CD4-positive, alpha-beta T cell (primary cell): ENCODE results near the gene GPR65. TPM values are rescaled to one million over a fixed set of nuclear protein-coding genes. Genes with fewer than 3 reads are reported as not detected.

Experiments used
- ATAC-seq: fragments of 200-7000 bp; cut with Tn5 transposase; one replicate; pipeline ENCODE4 v1.10.0; 2022; ENCODE audit warnings: mild to moderate bottlenecking; ENCODE audit not compliant: poor library complexity
- CTCF ChIA-PET: fragments of 350-600 bp; sonication (Branson Sonifier 250); formaldehyde crosslinking; loops from one replicate; lab custom pipeline; 2021; ENCODE audit warnings: antibody characterized with exemption, inconsistent platforms; lab: Charles Lee
- POLR2A ChIA-PET: fragments of 350-600 bp; sonication (Branson Sonifier 250); formaldehyde crosslinking; loops from one replicate; lab custom pipeline; 2021; ENCODE audit warnings: antibody characterized with exemption, inconsistent platforms; lab: Charles Lee
- DNase-seq, 14 experiments: peaks; one replicate each; pipeline ENCODE4 v3.0.0-alpha.2; 2013 to 2020; ENCODE audit warnings: mixed read lengths in 2 of 14
- H3K27ac ChIP-seq, 2 donors: one replicate each; pipeline versions ENCODE4 v1.5.1 to v1.7.0; 2013; ENCODE audit warnings: low read length in 2 of 2, low read depth in 1 of 2, mild to moderate bottlenecking in 1 of 2
- H3K27me3 ChIP-seq, 2 experiments: 1 replicate in 1 of 2; 2 replicates in 1 of 2; pipeline versions ENCODE4 v1.6.1 to v1.7.0; 2013; ENCODE audit warnings: low read length in 2 of 2, control low read depth in 1 of 2, mild to moderate bottlenecking in 1 of 2, moderate library complexity in 1 of 2; ENCODE audit not compliant: insufficient read depth in 2 of 2, control insufficient read depth in 1 of 2
- H3K36me3 ChIP-seq: one replicate; pipeline ENCODE4 v1.6.1; 2013; ENCODE audit warnings: low read length, control low read depth; ENCODE audit not compliant: insufficient read depth
- H3K4me1 ChIP-seq: one replicate; pipeline ENCODE4 v1.6.1; 2013; ENCODE audit warnings: low read length, control low read depth; ENCODE audit not compliant: insufficient read depth
- H3K4me3 ChIP-seq: one replicate; pipeline ENCODE4 v1.5.1; 2013; ENCODE audit warnings: mild to moderate bottlenecking, low read length, moderate library complexity
- H3K9me3 ChIP-seq, 2 experiments: 1 replicate in 1 of 2; 2 replicates in 1 of 2; pipeline versions ENCODE4 v1.6.1 to v1.7.0; 2013; ENCODE audit warnings: low read length in 2 of 2, mild to moderate bottlenecking in 2 of 2, control low read depth in 1 of 2, moderate library complexity in 1 of 2; ENCODE audit not compliant: control insufficient read depth in 1 of 2, insufficient read depth in 1 of 2
- H3K27ac Mint-ChIP-seq: one replicate; pipeline ENCODE4 v1.8.0; 2020; ENCODE audit warnings: mixed read lengths
- H3K27me3 Mint-ChIP-seq: one replicate; pipeline ENCODE4 v1.8.0; 2021; ENCODE audit warnings: mixed read lengths
- H3K36me3 Mint-ChIP-seq: one replicate; pipeline ENCODE4 v1.8.0; 2021; ENCODE audit warnings: low read depth, mixed read lengths
- H3K4me1 Mint-ChIP-seq: one replicate; pipeline ENCODE4 v1.8.0; 2021; ENCODE audit warnings: low read depth, mixed read lengths
- H3K4me3 Mint-ChIP-seq: one replicate; pipeline ENCODE4 v1.8.0; 2020; ENCODE audit warnings: mild to moderate bottlenecking, mixed read lengths
- H3K9me3 Mint-ChIP-seq: one replicate; pipeline ENCODE4 v1.8.0; 2020; ENCODE audit warnings: mixed read lengths
- CTCF ChIP-seq: fragments of 200-600 bp; IDR thresholded peaks from one replicate; pipeline ENCODE4 v1.8.0; 2022; ENCODE audit warnings: antibody characterized with exemption, mild to moderate bottlenecking
- intact Hi-C, 2 experiments: fragments of 100-400 bp; cut with DNase I in 1 of 2; cut with micrococcal nuclease in 1 of 2; formaldehyde crosslinking; loops; one replicate each; pipeline versions ENCODE4 v1.15.1 to v1.9.0; 2023 to 2025; cut with DNase I, micrococcal nuclease
- total RNA-seq, 174 experiments: library from RNA in 2 of 174; stranded (reverse) in 2 of 174; gene quantifications; one replicate each; pipeline ENCODE4 v1.2.3 and lab custom pipeline; 2021 to 2026

GPR65 gene
- total RNA-seq, 2 experiments from 2014 or later, result 10.5 to 10.7 TPM

- no peak for ATAC-seq
- Mint-ChIP-seq H3K9me3 (peaks cover 3% of the 10 kb centered on the region), H3K36me3 (no peaks in the 10 kb centered on the region), H3K27me3 (no peaks in the 10 kb centered on the region), H3K4me3 (no peak overlapping the region), H3K4me1 (peaks cover 7% of the 10 kb centered on the region), H3K27ac (no peak overlapping the region)
- ChIA-PET POLR2A (no interaction called here), CTCF (no interaction called here)
- H3K27me3 ChIP-seq, result no peaks in the 10 kb centered on the region
- H3K9me3 ChIP-seq, result no peaks in the 10 kb centered on the region
- no peaks in the 10 kb centered on the region for H3K36me3 ChIP-seq
- DNase-seq, result no peak
- intact Hi-C loops, result no loop called here
- no peaks in the 10 kb centered on the region for H3K4me1 ChIP-seq
- no peak for TF ChIP-seq CTCF
- H3K27ac ChIP-seq, result no peak overlapping the region
- no peak overlapping the region for H3K4me3 ChIP-seq
These were observed 43.4 kb downstream of the GPR65 start for GRCh38 chr14:88048351-88048750.

GRCh38 chr14:88049266-88049665 lies 44.3 kb downstream of the GPR65 start:
- no peaks in the 10 kb centered on the region for H3K9me3 ChIP-seq
- Mint-ChIP-seq H3K27ac (no peak overlapping the region), H3K27me3 (no peaks in the 10 kb centered on the region), H3K36me3 (no peaks in the 10 kb centered on the region), H3K9me3 (peaks cover 5% of the 10 kb centered on the region), H3K4me1 (peaks cover 7% of the 10 kb centered on the region), H3K4me3 (no peak overlapping the region)
- H3K27ac ChIP-seq, result no peak overlapping the region
- ChIA-PET POLR2A (no interaction called here), CTCF (interaction anchor here (1.0 kb wide), 1 partner anchor 15 kb away, joined by 3 read pairs; no protein-coding TSS in a partner anchor)
- no peaks in the 10 kb centered on the region for H3K4me1 ChIP-seq
- TF ChIP-seq CTCF, result no peak
- no peak overlapping the region for H3K4me3 ChIP-seq
- DNase-seq, result peak in 1 of 14 experiments; percentile 18
- ATAC-seq, result no peak
- H3K27me3 ChIP-seq, result no peaks in the 10 kb centered on the region
- no peaks in the 10 kb centered on the region for H3K36me3 ChIP-seq
- intact Hi-C loops, result no loop called here

- no peak overlapping the region for H3K4me3 ChIP-seq
- POLR2A ChIA-PET, result no interaction called here
- H3K27ac ChIP-seq, result no peak overlapping the region
- DNase-seq (no peak), ATAC-seq (no peak)
- H3K27me3 ChIP-seq, result no peaks in the 10 kb centered on the region
- H3K27me3 Mint-ChIP-seq, result no peaks in the 10 kb centered on the region
- no peaks in the 10 kb centered on the region for H3K36me3 ChIP-seq
- no peak overlapping the region for H3K4me3 Mint-ChIP-seq
- CTCF ChIA-PET, result no interaction called here
- no peaks in the 10 kb centered on the region for H3K9me3 ChIP-seq
- intact Hi-C loops, result no loop called here
- no peak overlapping the region for H3K27ac Mint-ChIP-seq
- H3K36me3 Mint-ChIP-seq, result no peaks in the 10 kb centered on the region
- H3K4me1 Mint-ChIP-seq, result peaks cover 7% of the 10 kb centered on the region
- H3K4me1 ChIP-seq, result no peaks in the 10 kb centered on the region
- peaks cover 5% of the 10 kb centered on the region for H3K9me3 Mint-ChIP-seq
- no peak for TF ChIP-seq CTCF
These were observed 45.0 kb downstream of the GPR65 start for GRCh38 chr14:88049936-88050335.
